ENCODE results near the gene PSEN2.

- TF ChIP-seq ELF4 (IDR thresholded peaks at IDR 0.05) (no peak), SUZ12 (IDR thresholded peaks at IDR 0.05) (no peak), FOXM1 (IDR thresholded peaks at IDR 0.05; ENCODE audit: borderline replicate concordance) (no peak), L3MBTL2 (conservative IDR thresholded peaks at IDR 0.05) (no peak), FOXK2 (IDR thresholded peaks at IDR 0.05) (no peak), CTBP1 (IDR thresholded peaks at IDR 0.05; ENCODE audit: borderline replicate concordance) (no peak), BHLHE40 (IDR thresholded peaks at IDR 0.05; ENCODE audit: borderline replicate concordance) (no peak), TARDBP (IDR thresholded peaks at IDR 0.05) (no peak), FOXA1 (IDR thresholded peaks at IDR 0.05) (no peak), SP1 (IDR thresholded peaks at IDR 0.05) (no peak), NFRKB (IDR thresholded peaks at IDR 0.05) (no peak), HDGF (IDR thresholded peaks at IDR 0.05; ENCODE audit: borderline replicate concordance) (no peak)
- TF ChIP-seq, protein P1, sequence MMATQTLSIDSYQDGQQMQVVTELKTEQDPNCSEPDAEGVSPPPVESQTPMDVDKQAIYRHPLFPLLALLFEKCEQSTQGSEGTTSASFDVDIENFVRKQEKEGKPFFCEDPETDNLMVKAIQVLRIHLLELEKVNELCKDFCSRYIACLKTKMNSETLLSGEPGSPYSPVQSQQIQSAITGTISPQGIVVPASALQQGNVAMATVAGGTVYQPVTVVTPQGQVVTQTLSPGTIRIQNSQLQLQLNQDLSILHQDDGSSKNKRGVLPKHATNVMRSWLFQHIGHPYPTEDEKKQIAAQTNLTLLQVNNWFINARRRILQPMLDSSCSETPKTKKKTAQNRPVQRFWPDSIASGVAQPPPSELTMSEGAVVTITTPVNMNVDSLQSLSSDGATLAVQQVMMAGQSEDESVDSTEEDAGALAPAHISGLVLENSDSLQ (IDR thresholded peaks at IDR 0.05) = peak; percentile 87
Observed at GRCh38 chr1:226881515-226882185, 11.2 kb downstream of the PSEN2 start.
